Effector CD8-positive, alpha-beta T cell (primary cell): Measurements from ENCODE around the gene MYO7A.

Source experiments
- DNase-seq: peaks from one replicate; lab custom pipeline; 2025; lab: John Stamatoyannopoulos, UW

MYO7A gene

DNA sequence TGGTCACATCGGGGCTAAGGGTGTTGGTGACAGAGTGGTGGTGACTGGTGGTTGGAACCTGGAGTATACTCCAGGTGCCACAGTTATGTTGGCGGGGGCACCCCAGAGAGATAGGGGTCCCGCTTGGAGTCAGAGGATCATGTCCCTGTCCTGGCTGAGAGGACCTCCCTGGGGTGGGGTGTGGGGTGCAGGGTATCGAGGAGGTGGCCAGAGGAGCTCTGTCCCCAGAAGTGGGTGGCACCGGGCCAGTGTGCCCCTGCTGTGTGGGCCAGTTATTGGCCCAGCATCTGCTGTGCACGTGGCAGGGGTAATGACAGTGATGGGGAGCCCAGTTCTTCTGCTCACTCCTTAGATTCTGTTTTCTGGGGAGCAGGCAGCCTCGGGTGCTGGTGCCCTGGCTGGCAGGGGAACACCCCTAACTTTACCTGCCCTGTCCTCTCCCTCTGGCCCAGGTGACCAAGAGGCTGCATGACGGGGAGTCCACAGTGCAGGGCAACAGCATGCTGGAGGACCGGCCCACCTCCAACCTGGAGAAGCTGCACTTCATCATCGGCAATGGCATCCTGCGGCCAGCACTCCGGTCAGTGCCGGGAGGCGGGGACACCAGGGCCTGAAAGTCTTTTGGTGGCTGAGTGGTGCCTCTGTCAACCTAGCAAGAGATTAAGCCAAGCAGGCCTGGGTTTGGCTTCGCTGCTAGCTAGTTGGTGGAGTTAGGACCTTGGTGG is 56.3 kb downstream of the MYO7A start:
- no peak for DNase-seq

- no peak for DNase-seq
Observed at GRCh38 chr11:77186302-77186701, 58.3 kb downstream of the MYO7A start.

GRCh38 chr11:77187111-77187750 is 59.2 kb downstream of the MYO7A start:
- no peak for DNase-seq

DNA sequence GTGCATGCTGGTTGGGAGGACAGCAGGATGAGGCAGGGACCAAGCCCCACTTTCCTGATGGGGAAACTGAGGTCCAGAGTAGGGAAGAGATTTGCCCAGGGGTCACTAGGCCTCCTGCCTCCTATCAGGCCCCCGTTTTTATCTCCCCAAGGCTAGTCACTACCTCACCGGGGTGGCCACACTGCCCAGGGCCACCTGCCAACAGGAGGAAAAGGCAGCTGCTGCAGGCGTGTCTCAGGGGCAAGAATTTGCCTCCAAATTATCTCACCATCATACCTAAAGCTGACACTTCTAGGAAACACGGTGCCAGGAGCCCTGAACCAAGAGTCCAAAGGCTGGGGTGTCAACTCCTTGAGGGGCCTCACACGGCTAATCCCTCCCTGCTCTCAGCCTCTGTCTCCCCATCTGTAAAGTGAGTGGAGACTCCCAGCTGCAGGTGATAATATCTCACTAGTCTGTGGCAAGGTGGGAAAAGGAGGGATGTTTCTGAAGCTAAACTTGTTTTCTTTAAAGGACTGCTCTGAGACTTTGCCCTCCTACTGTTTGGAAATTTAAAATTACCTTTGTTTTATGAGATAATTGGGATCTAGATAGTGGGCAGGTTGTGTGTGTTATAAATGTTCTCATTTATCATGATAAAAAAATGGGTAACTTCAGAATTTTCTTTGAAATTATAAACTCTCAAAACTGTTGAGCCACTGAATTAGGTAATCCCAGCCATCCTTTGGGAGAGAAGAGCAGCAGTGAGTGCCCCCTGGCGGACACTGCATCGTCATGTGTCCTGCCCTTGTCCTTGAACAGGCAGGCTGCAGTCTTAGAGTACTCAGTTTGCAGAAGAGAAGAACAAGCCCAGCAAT is 60.0 kb downstream of the MYO7A start:
- DNase-seq, result peak; percentile 56

- DNase-seq, result no peak
Observed at GRCh38 chr11:77188633-77189491, 60.8 kb downstream of the MYO7A start.

DNA sequence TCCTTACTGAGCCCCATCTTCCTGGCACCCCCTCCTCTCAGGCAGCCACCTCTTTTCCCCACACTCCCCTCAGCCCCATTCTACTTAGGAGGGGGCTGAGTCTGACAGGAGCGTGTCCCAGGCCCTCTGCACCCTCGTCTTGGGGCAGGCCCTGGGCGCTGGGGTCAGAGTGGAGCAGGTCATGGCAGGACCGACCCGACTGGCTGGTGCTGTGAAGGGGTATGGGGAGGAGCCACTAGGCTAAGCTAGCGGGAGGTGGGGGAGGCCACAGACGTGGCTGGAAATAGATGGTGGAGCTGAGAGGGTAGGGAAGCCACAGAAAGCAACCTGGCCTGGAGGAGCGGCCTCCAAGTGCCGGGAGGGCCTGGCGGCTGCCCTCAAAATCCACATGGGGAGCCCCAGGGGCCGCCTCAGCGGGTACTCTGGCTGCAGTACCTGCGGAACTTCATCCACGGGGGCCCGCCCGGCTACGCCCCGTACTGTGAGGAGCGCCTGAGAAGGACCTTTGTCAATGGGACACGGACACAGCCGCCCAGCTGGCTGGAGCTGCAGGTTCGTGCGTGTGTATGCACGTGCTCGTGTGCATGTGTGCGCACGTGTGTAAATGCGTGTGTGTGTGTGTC is 61.7 kb downstream of the MYO7A start:
- no peak for DNase-seq

GRCh38 chr11:77190331-77191075 is 62.5 kb downstream of the MYO7A start:
- DNase-seq, result no peak

DNA sequence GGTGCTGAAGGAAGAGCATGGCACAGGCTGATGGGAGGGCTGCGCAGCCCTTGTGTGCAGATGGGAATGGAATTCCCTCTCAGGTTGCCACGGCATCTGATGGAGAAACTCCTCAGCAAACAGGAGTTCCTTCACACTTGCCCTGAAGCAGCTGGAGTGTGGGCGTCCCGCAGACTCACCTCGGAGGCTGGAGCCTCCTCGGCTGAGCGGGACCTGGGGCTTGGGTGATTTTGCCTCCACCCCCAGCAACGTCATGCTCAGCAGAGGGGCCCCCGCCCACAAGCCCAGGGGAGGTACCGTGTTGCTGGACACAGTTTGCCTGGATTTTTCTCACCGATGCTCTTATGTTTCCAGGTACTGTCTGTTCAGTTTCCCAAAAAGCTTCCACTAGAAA is 63.4 kb downstream of the MYO7A start:
- no peak for DNase-seq

GRCh38 chr11:77191823-77192495 is 63.9 kb downstream of the MYO7A start:
- peak; percentile 57 for DNase-seq

DNA sequence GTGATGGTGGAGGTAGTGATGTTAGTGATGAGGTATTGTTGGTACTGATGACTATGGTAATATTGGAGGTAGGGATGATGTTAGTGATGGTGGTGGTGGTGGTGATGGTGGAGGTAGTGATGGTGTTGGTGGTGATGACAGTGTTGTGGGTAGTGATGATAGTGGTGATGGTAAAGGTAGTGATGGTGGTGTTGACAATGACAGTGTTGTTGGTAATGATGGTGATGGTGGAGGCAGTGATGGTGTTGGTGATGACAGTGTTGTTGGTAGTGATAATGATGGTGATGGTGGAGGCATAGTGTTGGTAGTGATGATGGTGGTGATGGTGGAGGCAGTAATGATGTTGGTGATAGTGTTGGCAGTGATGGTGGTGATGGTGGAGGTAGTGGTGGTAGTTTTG is 65.1 kb downstream of the MYO7A start:
- no peak for DNase-seq

GRCh38 chr11:77193911-77194830 is 66.1 kb downstream of the MYO7A start:
- no peak for DNase-seq

DNA sequence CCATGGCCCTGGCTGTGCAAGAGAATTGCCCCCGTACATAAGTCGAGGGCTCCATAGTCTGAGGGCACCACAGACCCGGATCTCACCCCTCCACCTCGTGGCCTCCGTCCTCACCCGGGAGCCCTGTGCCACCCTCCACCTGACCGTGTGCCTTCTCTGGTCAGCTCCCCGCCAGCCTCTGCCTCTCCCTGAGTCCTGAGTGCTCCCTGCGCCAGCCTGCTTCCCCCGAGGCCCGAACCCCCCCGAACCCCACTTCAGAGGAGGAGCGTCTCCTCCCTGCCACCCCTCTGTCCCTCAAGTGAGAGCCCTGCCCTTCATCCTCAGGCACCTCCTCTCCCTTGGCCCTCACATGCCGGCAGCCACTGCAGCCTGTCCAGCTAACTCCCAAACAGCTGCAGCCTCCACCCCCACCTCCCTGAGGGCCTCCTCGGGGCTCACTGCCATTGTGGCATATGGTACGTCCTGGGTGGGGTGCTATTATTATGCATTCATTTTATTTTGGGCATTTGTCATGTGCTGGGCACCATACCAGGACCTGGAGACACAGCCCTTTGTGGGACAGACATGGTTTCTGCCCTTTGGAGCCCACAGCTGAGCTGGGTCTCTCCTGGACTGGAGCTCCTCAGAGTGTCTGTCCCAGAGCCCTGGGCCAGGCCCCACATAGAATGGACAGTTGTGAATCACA is 67.2 kb downstream of the MYO7A start:
- no peak for DNase-seq

- no peak for DNase-seq
Observed at GRCh38 chr11:77196961-77197360, 68.9 kb downstream of the MYO7A start.

- no peak for DNase-seq
Observed at GRCh38 chr11:77197626-77198320, 69.7 kb downstream of the MYO7A start.

DNA sequence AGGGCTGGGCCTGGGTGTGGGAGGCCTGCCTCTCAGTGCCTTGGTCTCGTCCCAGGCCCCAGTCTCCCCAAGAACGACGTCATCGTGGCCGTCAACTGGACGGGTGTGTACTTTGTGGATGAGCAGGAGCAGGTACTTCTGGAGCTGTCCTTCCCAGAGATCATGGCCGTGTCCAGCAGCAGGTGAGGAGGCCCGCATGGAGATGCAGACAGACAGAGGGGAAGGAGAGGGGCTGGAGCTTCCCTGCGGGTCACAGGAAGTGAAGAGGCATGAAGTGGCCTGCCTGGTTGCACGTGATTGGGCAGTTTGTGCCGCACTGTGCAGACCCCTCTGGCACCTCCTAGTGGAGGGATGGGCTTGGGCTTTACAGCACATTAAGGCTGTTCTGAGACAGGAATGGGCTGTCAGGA is 70.4 kb downstream of the MYO7A start:
- DNase-seq, result no peak

- no peak for DNase-seq
Observed at GRCh38 chr11:77199137-77199745, 71.2 kb downstream of the MYO7A start.
